D341Med (cell line): ENCODE data around the gene CRB1.
A peak's percentile ranks its signal among the peaks of the same experiment; 100 is the strongest.
"Not testable (repeated sequence)": the region's sequence is repeated elsewhere in the genome, so short reads cannot be mapped to it uniquely, and the experiment has no call there.

Experiments used
- DNase-seq: peaks from one replicate; pipeline ENCODE4 v3.0.0; 2012; ENCODE audit warnings: low spot score

Gene CRB1

DNA sequence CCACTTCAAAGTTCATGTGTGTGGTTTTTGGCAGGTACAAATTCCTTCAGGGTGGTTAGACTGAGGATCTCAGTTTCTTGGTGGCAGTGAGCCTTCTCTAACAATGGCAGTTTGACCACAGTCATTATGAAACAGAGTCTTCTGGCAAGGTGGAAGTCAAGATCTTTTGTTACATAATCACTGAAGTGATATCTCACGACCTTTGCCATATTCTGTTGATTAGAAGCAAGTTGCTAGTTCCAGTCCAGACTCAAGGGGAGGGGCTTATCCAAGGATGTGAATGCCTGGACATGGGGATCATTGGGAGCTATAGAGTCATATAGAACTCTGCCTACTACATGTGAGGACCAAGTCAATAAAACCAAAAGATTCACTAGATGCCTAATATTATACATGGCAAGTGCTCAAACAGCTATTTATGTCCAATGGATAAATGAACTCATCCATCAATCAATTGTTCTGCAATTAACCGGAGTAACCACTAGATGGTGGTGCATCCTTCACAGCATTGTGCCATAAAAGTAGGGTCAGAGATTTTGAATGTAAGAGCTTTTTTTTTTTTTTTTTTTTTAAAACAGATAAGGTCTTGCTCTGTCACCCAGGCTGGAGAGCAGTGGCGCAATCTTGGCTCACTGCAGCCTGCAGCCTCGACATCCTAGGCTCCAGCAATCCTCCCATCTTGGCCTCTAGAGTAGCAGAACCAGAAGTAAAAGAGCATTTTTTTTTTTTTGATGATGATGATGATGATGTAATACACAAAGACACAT lies 131.9 kb downstream of the CRB1 start:
- peak; percentile 59 for DNase-seq

GRCh38 chr1:197400522-197400902 lies 132.5 kb downstream of the CRB1 start:
- DNase-seq: no peak

- no peak for DNase-seq
Measured at GRCh38 chr1:197402189-197402588, 134.1 kb downstream of the CRB1 start.

- not testable (repeated sequence) for DNase-seq
Measured at GRCh38 chr1:197404774-197405173, 136.7 kb downstream of the CRB1 start.

- DNase-seq: not testable (repeated sequence)
Measured at GRCh38 chr1:197405614-197406013, 137.6 kb downstream of the CRB1 start.

DNA sequence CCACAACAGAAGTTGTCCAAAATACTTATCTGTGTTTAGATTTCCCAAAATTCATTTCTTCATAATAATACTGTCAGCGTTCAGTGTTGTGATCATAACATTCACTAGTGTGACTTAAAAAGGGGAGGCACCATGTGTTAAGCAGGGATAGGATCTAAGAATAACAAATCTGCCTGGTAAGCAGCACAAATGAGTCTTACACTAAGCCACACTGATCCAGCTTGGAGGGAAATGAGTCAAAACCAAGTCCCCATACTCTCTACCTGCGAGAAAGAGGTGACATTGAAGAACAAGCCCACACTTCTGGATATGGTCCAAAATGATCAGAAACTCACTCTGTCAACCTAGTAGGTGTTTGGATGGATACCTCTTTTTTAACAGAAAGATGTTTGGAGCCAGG lies 145.5 kb downstream of the CRB1 start:
- peak; percentile 44 for DNase-seq

- no peak for DNase-seq
Measured at GRCh38 chr1:197415221-197415620, 147.2 kb downstream of the CRB1 start.

DNA sequence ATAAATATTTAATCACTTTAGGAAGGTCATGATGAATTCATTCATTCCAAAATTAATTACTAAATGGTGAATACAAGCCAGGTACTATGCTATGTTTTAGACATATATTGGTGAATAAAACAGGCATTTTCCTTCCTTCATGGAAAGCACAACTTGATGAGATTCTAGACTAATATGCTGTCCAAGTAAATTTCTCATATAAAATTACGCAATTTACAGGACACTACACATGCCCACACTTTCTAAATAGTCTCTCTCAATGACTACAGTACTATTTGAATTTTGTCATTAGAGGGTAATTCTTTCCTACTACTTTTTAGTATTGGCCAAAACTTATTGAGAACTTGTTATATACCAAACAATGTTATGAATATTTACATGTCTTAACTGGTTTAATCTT lies 150.6 kb downstream of the CRB1 start:
- DNase-seq: no peak

DNA sequence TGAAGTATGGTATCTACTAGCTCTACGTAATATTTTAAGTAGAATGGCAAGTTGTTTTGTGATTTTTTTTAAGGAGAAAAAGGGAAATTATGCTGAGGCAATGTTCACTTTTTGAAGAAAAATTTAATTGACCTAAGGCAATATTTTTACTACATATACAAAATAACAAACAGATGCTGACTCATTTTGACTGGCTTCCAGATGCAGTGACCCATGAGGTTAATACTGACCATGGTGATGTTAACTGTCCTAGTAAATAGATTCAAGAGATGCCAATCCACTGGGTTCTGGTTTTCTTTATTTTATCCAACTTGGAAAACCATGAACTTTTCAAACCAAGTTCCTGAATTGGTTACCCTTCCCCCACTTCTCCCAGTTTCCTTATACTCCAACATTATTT lies 154.9 kb downstream of the CRB1 start:
- DNase-seq: no peak

DNA sequence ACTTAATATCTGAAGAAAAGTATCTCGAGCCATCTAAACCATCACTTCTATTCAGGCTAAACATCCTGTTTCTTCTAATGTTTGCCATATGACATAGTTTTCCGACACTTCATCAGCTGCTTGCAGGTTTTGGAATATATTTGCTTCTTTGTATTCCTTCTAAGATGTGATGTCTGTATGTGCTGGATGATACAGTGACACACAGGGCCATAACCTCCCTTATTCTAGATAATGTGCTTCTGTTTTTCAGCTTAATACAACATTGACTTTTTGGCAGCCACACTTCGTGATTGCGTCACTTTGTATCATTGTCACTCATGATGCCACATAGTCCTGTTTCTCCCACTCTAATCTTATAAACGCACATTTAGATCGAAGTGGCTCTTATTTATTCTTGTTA lies 156.3 kb downstream of the CRB1 start:
- no peak for DNase-seq

GRCh38 chr1:197429372-197429771 lies 161.3 kb downstream of the CRB1 start:
- DNase-seq: no peak

- no peak for DNase-seq
Measured at GRCh38 chr1:197435224-197435623, 167.2 kb downstream of the CRB1 start.

DNA sequence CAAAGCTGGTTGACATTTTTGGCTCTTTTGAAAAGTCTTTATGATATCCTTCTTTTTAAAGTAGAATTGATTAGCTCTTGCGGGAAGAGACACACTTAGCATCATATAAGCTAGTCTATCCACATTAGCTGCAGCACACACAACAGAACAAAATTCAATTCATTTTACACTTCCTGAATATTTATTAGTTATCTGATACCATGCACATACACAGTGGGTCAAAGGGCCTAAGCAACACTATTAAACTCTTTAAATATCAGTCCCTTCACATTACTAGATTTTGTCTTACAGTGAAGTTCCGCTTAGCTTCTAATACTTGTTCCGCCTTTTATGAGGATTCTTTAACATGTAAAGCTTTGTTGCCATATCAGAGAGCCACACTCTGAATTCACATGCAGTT lies 169.5 kb downstream of the CRB1 start:
- no peak for DNase-seq

DNA sequence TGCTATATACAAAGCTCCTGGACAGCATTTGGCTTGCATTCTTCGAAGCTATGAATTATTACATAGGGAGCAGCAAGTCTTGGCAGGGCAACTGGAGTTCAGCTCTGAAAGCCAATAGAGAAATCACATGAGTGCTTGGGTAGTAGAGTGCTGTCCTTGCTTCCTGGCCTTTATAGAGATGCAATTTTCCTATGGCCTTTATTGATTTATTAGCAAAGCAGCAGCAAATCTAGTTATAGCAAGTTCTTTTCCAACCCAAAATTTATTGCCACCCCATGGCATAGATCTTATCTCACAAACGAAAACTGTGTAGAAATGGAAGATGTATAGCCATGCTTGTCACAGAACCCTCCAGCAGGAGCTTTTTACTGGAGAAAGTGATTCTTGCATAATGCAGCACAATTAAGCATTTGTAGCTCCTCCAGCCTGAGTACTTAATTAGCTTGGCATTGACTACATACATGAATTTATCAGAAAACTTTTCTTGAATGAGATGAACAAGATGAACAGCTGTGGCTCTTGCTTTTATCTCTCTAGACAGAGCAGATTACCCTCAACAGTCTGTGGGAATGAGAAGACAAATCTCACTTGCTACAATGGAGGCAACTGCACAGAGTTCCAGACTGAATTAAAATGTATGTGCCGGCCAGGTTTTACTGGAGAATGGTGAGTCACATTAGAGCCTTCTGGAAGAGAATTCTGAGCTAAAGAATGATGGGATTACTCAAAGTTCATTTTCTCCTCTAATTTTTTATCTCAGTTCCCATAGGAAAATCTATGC lies 170.1 kb downstream of the CRB1 start:
- DNase-seq: no peak

GRCh38 chr1:197439708-197440280 lies 171.7 kb downstream of the CRB1 start:
- DNase-seq: no peak

- DNase-seq: no peak
Measured at GRCh38 chr1:197440715-197441114, 172.7 kb downstream of the CRB1 start.

GRCh38 chr1:197441999-197442414 lies 174.0 kb downstream of the CRB1 start:
- DNase-seq: no peak

GRCh38 chr1:197444755-197445154 lies 176.7 kb downstream of the CRB1 start:
- no peak for DNase-seq

- no peak for DNase-seq
Measured at GRCh38 chr1:197448121-197448779, 180.2 kb downstream of the CRB1 start.

GRCh38 chr1:197451381-197451780 lies 183.3 kb downstream of the CRB1 start:
- DNase-seq: no peak

- no peak for DNase-seq
Measured at GRCh38 chr1:197453376-197454058, 185.5 kb downstream of the CRB1 start.

DNA sequence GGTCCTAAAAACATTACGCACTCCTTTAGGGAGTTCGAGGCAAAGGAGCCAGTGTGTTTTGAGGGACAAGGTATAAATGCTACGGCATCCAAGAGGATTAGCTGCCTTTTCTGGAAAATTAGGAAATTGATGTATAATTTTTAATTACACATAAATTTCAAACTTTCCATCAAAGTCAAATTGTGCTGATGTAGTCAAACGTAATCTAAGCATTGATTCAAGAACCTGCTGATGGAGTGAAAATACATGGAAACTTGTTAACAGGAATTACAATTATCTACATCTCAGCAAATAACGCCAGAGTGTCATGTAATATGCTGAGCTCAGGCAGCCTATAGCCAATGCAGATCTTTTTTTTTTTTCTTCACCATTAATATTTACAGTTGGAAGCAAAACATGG lies 194.5 kb downstream of the CRB1 start:
- no peak for DNase-seq
